GM12864 (cell line): Measurements from ENCODE around the gene TCF23.

ENCODE experiments used
- DNase-seq: peaks from one replicate; pipeline ENCODE4 v3.0.0-alpha.2; 2011; ENCODE audit warnings: low read depth
- H3K4me3 ChIP-seq: 2 replicates; pipeline ENCODE4 v1.5.1; 2011; ENCODE audit warnings: mild to moderate bottlenecking, low read depth, low read length, control low read depth
- CTCF ChIP-seq: IDR thresholded peaks from 2 replicates; pipeline ENCODE4 v1.5.1; 2011; ENCODE audit warnings: low read depth, mild to moderate bottlenecking, moderate library complexity, low read length, control low read depth, inconsistent platforms; ENCODE audit errors: missing control alignments

TCF23 gene

DNA sequence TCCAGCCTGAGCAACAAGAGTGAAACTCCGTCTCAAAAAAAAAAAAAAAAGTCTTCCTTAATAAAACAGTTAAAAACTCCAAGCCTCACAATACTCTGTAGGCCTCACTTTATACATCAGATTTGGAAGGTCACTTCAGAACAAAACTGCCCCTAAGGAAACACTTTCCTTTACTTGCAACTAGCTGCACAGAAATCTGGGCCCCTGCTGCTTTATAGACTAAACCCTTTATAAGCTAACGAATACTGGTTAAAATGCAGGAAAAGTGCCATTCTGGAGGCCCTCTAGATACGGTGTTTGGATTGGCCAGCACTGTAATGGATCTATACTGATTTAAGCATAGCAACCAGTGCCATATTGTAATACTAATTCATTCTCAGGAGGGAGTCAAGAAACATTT lies 23.7 kb upstream of the TCF23 start:
- no peak for DNase-seq
- H3K4me3 ChIP-seq: no peak overlapping the region
- no peak for TF ChIP-seq CTCF

- DNase-seq: no peak
- no peak for TF ChIP-seq CTCF
- H3K4me3 ChIP-seq: no peak overlapping the region
Measured at GRCh38 chr2:27126252-27126710, 22.5 kb upstream of the TCF23 start.

GRCh38 chr2:27127883-27128667 lies 20.7 kb upstream of the TCF23 start:
- no peak overlapping the region for H3K4me3 ChIP-seq
- no peak for DNase-seq
- no peak for TF ChIP-seq CTCF

DNA sequence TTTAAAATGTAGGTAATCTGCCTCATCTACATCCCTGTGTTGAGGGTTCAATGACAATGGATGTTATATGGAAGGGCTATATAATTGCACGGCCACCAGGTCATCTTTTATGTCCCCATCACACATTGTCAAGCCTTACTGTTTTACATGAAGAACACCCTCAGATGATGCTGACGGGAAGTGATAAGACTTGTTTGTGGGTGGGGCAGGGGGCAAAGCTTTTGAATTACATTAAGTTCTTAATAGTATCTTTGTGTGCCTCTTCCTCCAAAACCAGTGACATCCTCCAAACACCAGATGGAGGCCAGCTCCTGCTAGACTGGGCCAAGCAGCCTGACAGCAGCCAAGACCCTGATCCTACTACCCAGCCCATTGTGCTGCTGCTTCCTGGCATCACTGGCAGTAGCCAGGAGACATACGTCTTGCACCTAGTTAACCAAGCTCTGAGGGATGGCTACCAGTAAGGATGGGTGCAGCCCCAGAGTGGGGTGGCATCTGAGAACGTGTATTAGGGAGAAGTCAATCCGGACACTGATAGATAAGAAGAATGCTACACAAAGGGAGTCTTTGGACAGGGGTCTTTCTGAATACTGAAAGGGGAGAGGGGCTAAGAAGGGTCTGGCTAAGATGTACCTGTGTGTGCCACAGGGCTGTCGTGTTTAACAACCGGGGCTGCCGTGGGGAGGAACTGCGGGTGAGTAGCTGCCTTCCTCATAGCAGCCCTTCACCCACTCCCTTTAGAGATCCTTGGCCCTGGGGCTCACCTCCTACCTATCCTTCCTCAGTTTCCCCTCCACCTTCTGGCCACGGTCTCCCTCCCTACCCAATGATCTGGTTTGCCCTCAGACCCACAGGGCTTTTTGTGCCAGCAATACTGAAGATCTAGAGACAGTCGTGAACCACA lies 19.9 kb upstream of the TCF23 start:
- no peak for TF ChIP-seq CTCF

GRCh38 chr2:27130396-27130795 lies 18.4 kb upstream of the TCF23 start:
- H3K4me3 ChIP-seq: no peak overlapping the region
- no peak for DNase-seq
- TF ChIP-seq CTCF: no peak

More for the DNA sequence above, 19.9 kb upstream of the TCF23 start:
- DNase-seq: no peak
- H3K4me3 ChIP-seq: no peak overlapping the region

DNA sequence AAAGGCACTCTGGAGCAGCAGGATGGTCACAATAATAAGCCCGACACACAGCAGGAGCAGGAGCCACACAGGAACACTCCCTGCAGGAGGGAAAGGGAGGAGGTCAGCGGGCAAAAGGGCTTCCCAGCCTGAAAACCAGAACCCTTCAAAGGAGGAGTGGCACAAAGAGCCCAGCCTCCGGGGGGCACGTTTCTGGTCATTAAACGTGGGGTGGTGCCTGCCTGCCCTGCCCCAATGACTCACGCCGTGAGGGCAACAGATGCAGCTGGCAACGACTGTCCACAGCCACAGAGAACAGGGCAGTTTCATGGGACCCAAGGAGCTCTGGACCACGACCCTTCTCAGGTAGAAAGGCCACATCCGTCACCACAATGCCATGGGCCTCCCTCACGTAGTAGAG lies 17.4 kb upstream of the TCF23 start:
- DNase-seq: no peak
- H3K4me3 ChIP-seq: no peak overlapping the region
- no peak for TF ChIP-seq CTCF
